GM11168 (cell line): Measurements from ENCODE around the gene CFLAR.

Experiments used
- in situ Hi-C: fragments of 300-500 bp; cut with MboI; formaldehyde crosslinking; loops from one replicate; pipeline ENCODE4 v1.12.0; 2022; ENCODE audit warnings: low sequenced_read_pairs; ENCODE audit not compliant: unreplicated experiment

The CFLAR gene

DNA sequence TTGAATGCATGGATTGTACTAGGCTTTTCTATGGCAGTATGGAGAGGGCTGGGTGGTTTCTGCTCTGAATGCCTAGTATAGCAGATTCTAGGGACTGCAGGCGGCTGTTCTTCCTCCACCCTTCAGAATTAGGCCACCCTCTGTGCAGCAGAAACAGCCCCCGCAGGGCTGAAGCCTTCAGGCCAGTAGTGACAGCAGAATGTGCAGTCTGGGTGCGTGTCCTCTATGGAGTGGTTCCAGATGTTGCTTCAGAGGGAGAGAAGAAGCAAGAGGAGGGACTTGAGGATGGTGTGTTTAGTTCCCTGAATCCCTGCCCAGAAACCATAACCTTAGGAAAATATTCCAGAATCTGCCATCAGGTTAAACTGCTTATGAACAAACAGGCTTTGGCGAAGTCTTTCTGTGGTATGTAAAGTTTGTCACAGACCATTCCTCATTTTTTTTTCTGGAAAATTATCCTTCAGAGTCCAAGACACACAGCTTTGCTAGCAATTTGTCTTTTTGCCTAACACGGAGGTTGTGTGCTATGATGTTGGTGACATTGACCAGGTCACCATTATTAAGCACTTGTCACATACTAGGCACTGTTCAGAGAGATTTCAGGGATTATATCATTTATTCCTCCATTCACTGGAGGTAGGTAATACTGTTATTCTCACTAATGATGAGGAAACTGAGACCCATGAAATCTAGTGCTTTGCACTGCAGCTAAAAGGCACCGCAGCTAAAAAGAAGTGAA lies 88.1 kb downstream of the CFLAR start:
- in situ Hi-C loops = no loop called here

DNA sequence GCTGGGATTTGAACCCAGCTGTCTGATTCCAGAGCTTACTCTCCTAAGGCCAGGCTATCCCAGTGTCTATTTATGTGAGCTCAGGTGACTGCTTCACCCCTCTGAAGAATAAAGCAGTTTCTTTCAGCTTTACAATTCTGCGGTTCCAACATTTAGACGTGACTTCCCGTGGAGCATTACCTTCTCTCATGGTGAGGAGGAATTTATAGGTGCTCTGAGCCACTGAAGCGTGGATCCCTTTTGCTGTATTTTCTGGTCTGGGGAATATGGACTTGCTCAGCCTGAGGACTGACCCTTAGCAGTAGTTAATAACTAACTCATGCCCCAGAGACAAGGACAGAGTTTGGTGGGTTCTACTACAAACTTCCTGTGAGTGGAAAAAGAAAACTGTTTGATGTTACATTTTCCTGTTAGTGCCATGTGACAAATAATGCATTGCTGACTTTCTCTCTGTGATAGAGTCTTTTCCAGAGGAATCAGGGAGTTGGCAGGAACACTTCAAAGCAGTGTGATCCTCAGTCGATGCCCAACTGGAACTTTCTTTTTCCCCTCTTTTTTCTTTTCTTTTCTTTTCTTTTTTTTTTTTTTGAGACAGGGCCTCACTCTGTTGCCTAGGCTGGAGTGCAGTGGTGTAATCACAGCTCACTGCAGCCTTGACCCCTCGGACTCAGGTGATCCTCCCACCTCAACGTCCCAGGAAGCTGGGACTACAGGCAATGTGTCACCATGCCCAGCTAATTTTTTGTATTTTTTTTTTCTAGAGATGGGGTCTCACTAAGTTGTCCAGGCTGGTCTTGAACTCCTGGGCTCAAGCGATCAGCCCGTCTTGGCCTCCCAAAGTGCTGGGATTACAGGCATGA lies 88.9 kb downstream of the CFLAR start:
- in situ Hi-C loops = no loop called here

DNA sequence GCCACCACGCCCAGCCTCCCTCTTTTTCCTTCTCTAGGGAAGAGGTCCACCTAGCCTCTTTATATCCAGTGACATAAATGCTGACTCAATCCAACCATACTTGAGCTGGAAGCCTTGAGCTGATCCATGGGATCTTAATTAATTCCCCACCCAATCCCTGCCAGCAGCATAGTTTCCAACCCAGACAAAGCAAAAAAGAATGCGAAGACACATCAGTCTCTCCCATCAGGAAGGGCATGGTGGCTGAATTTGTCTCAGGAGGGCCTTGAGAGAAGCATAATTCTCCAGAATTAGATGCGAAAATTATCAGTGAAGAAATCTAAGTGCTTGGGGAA lies 89.5 kb downstream of the CFLAR start:
- in situ Hi-C loops = no loop called here

DNA sequence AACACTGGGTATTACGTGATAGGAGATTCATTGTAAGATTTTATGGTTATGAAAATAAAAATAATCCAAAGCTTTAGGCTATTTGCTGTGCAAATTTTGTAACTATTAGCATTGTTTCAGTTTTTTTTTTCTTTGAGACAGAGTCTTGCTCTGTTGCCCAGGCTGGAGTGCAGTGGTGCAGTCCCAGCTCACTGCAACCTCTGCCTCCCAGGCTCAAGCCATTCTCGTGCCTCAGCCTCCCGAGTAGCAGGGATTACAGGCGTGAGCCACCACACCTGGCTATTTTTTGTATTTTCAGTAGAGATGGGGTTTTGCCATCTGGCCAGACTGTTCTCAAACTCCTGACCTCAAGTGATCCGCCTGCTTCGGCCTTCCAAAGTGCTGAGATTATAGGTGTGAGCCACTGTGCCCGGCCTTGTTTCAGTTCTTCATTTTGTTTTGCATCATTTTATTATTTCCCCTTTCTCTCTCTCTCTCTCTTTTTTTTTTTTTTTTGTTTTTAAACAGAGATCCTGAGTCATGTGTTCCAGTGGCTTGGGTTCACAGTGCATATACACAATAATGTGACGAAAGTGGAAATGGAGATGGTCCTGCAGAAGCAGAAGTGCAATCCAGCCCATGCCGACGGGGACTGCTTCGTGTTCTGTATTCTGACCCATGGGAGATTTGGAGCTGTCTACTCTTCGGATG lies 92.7 kb downstream of the CFLAR start:
- in situ Hi-C loops = no loop called here

DNA sequence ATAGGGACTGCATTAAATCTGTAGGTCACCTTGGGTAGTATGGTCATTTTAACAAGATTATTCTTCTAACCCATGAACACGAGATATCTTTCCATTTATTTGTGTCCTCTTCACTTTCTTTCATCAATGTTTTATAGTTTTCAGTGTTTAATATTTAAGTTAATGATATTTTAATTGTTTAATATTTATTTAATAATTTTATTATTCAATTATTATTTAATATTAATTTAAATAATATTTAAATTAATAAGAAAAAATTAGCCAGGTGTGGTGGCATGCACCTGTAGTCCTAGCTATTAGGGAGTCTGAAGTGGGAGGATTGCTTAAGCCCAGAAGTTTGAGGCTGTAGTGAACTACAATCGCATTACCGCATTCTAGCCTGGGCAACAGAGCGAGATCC lies 100.0 kb downstream of the CFLAR start:
- in situ Hi-C loops = no loop called here

DNA sequence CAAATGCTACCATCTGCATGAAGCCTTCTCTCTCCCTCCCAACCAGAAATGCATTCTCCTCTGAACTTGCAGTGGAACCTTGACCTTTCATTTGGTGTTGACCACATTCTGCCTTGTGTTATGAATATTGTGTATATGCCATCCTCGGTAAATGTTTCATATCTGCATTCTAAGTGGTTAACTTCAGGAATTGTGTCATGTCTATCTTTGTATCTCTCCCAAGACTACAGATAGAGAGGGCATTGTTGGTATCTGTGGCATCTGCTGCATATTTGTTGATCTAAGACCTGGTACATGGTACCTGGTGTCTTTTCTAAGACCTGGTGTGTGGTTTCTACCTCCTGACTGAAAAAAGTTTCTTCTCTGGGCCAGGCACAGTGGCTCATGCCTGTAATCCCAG lies 101.0 kb downstream of the CFLAR start:
- in situ Hi-C loops = no loop called here

DNA sequence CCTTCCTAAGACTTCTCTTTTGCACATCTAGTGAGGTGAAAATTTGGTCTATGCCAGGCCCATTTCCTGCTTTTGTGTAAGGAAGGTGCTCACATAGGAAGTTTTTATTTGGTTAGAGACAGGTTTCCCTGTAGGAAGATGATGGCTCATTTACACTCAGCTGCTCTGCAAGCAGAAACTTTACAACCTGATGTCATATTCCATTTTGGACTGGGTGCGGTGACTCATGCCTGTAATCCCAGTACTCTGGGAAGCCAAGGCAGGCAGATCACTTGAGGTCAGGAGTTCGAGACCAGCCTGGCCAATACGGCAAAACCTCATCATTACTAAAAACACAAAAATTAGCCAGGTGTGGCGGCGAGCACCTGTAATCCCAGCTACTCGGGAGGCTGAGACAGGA lies 102.8 kb downstream of the CFLAR start:
- in situ Hi-C loops = no loop called here

DNA sequence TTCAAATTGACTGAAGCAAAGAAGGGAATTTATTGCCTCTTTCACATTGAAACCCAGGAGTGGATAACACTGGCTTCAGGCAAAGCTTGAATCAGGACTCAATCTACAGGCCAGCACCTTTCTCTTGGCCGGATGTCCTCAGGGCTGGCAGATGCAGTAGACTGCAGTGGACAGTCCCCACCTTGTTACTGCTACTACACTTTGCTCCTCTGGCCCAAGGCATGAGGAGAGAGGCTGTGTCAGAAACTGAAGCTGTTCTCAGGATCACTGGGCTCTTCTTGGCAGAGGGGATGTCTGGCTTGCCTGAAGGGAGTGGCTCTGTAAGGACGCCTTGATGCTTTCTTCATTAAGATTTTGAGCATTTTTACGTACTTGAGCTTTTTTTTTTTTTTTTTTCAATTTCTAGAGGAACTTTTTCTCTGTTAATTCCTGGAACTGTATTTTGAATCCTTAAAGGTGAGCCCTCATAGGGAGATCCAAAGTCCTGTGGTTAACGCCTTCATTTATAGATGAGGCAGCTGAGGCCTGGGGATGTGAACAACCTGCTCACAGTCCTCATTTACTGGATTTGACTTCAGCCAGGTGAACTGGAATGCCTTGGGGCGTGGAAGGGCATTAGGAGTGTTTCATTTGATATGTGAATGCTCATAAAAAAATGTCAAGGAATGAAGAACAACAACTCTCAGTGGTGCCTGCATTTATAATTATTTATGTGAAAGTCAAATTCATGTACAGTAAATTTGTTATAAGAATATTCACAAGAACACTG lies 103.5 kb downstream of the CFLAR start:
- in situ Hi-C loops = no loop called here

DNA sequence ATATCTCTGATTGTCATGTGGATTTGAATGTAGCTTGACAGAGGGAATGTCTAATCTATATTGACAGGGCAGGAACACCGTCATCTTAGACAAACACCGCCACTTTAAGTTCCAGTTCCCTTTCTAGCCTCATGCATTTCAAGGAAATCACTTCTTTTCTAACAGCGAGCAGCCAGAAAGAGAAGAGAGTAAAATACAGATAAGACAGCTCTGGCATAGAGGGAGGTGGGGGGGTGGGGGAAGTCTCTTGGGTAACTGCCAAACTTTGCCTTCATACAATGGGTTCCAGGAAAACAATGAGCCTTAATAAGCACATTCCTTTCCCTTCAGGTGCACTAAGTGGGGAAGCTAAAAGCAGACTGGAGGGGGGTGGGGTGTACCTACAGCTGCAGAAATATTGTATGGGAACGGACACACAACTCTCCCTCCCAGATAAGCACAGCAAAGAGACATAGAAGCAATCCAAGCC lies 104.2 kb downstream of the CFLAR start:
- in situ Hi-C loops = no loop called here

DNA sequence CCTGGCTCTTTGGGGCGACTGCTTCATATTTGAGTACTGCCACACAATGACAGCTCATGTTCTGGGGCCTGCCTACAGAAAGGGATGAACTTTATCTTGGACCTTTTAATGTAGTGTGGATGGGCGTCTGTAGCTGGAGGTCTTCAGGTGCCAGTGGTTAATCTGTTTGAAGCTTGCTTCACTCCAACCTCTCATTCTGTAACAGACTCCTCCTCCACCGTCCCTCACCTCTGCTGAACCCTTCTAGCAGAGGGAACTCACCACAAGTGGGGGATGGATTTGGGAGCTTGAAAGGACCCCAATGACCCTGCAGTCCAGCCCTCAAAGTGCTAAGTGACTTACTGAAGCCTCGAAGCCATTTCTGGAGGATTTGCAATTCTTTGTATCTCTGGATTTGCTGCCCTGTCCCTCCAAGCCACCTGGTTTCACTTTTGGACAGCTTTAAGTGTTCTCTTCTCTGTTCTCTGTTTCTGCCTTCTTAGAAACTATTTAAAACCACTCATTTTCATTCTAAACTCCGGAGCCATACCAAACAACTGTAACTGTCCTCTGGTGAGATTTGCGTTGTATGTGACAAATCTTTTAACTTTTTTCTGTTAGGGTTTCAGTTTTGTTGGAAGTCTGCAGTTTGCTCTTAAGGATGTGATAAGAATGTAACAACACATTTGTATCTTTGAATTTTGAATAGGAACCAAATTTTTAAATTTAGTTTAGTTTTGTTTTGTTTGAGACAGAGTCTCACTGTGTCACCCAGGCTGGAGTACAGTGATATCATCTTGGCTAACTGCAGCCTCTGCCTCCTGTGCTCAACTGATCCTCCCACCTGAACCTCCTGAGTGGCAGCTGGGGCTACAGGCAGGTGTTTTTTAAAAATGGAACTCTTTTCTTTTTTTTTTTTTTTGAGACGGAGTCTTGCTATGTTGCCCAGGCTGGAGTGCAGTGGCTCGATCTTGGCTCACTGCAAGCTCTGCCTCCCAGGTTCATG lies 107.4 kb downstream of the CFLAR start:
- in situ Hi-C loops = no loop called here
